BE2C (cell line): ENCODE measurements around the gene TAF1C.
"Not testable (repeated sequence)": the region's sequence is repeated elsewhere in the genome, so short reads cannot be mapped to it uniquely, and the experiment has no call there.

Experiments used
- DNase-seq: peaks from one replicate; pipeline ENCODE4 v3.0.0-alpha.2; 2020
- H3K27me3 ChIP-seq: fragments of 250-450 bp; sonication (Bioruptor Pico); 2 replicates; pipeline ENCODE4 v1.5.1; 2020; ENCODE audit warnings: mild to moderate bottlenecking
- H3K36me3 ChIP-seq: fragments of 250-450 bp; sonication (Bioruptor Pico); 2 replicates; pipeline ENCODE4 v1.5.1; 2020; ENCODE audit warnings: mild to moderate bottlenecking
- H3K4me1 ChIP-seq: fragments of 250-450 bp; sonication (Bioruptor Pico); 2 replicates; pipeline ENCODE4 v1.5.1; 2020
- H3K4me3 ChIP-seq: 2 replicates; pipeline ENCODE4 v1.5.1; 2011; ENCODE audit warnings: low read depth, low read length
- H3K9me3 ChIP-seq: fragments of 250-450 bp; sonication (Bioruptor Pico); 2 replicates; pipeline ENCODE4 v1.5.1; 2020
- CTCF ChIP-seq: IDR thresholded peaks from 2 replicates; pipeline ENCODE4 v1.5.1; 2012; ENCODE audit warnings: mild to moderate bottlenecking, low read depth, low read length

The TAF1C gene

GRCh38 chr16:84224554-84224953 is 37.7 kb upstream of the TAF1C start:
- no peak for DNase-seq
- Histone ChIP-seq H3K36me3 (no peaks in the 10 kb centered on the region), H3K4me3 (no peak overlapping the region), H3K4me1 (peaks cover 11% of the 10 kb centered on the region), H3K9me3 (no peaks in the 10 kb centered on the region), H3K27me3 (no peaks in the 10 kb centered on the region)
- no peak for TF ChIP-seq CTCF

- H3K36me3 ChIP-seq = no peaks in the 10 kb centered on the region
- H3K4me3 ChIP-seq = no peak overlapping the region
- TF ChIP-seq CTCF = no peak
- no peaks in the 10 kb centered on the region for H3K9me3 ChIP-seq
- no peaks in the 10 kb centered on the region for H3K27me3 ChIP-seq
- peaks cover 12% of the 10 kb centered on the region for H3K4me1 ChIP-seq
- no peak for DNase-seq
Observed at GRCh38 chr16:84223456-84223855, 36.6 kb upstream of the TAF1C start.

GRCh38 chr16:84220851-84221250 is 34.0 kb upstream of the TAF1C start:
- no peaks in the 10 kb centered on the region for H3K27me3 ChIP-seq
- no peak for DNase-seq
- H3K9me3 ChIP-seq = no peaks in the 10 kb centered on the region
- no peak for TF ChIP-seq CTCF
- no peak overlapping the region for H3K4me3 ChIP-seq
- H3K36me3 ChIP-seq = no peaks in the 10 kb centered on the region
- H3K4me1 ChIP-seq = peaks cover 5% of the 10 kb centered on the region

GRCh38 chr16:84218956-84219355 is 32.1 kb upstream of the TAF1C start:
- no peak for TF ChIP-seq CTCF
- Histone ChIP-seq H3K36me3 (no peaks in the 10 kb centered on the region), H3K4me3 (no peak overlapping the region), H3K27me3 (no peaks in the 10 kb centered on the region), H3K4me1 (peaks cover 11% of the 10 kb centered on the region), H3K9me3 (no peaks in the 10 kb centered on the region)
- DNase-seq = no peak

- Histone ChIP-seq H3K9me3 (no peaks in the 10 kb centered on the region), H3K4me1 (peaks cover 11% of the 10 kb centered on the region), H3K36me3 (no peaks in the 10 kb centered on the region), H3K4me3 (no peak overlapping the region), H3K27me3 (no peaks in the 10 kb centered on the region)
- no peak for TF ChIP-seq CTCF
- DNase-seq = no peak
Observed at GRCh38 chr16:84218176-84218823, 31.4 kb upstream of the TAF1C start.

GRCh38 chr16:84216144-84216543 is 29.3 kb upstream of the TAF1C start:
- not testable (repeated sequence) for DNase-seq, H3K27me3 ChIP-seq, H3K36me3 ChIP-seq, H3K4me3 ChIP-seq, H3K9me3 ChIP-seq
- peaks cover 11% of the 10 kb centered on the region for H3K4me1 ChIP-seq

- DNase-seq = no peak
- Histone ChIP-seq H3K9me3 (no peaks in the 10 kb centered on the region), H3K4me1 (peaks cover 11% of the 10 kb centered on the region), H3K27me3 (no peaks in the 10 kb centered on the region), H3K4me3 (no peak overlapping the region), H3K36me3 (no peaks in the 10 kb centered on the region)
- TF ChIP-seq CTCF = no peak
Observed at GRCh38 chr16:84215531-84215930, 28.7 kb upstream of the TAF1C start.
